NK-92 (cell line): ENCODE results near the gene DGKB.

Experiments
- DNase-seq: peaks from one replicate; lab custom pipeline; 2025; ENCODE audit not compliant: unreplicated experiment; lab: John Stamatoyannopoulos, UW

DGKB gene

DNA sequence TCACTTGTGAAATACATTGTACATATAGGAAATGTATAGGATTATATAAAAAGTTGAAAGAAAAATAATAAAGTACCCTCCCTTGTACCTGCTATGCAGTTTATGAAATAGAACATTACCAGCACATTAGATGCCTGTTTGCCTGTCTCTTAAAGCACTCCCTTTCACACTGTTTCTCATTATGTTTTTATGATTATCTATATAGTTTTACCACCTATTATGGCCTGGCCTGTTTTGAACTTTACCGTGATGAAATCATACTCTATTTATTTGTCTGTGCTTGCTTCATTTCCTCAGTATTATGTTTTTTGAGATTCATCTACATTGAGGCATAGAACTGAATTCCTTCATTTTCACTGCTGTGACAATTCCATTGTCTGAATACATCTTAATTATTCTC, 41.1 kb downstream of the DGKB start:
- DNase-seq: no peak

DNA sequence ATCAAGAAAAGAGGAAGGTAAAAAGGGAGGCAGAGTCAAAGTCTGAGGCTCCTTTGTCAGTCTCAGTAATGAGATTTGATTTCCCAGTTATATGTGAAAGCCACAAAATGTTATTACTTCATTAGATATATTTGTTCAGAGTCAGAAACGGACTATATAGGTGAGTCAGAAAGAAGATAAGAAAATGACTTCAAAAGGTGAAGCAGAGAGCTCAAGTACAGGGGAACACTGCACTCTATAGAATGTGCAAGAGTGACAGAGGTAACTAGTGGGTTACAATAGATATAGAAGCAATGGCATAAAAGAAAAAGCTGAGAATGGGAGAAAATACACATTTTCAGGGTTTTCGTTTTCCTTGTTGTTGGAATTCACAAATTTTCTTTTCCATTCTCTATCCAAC, 43.3 kb downstream of the DGKB start:
- DNase-seq: no peak

DNA sequence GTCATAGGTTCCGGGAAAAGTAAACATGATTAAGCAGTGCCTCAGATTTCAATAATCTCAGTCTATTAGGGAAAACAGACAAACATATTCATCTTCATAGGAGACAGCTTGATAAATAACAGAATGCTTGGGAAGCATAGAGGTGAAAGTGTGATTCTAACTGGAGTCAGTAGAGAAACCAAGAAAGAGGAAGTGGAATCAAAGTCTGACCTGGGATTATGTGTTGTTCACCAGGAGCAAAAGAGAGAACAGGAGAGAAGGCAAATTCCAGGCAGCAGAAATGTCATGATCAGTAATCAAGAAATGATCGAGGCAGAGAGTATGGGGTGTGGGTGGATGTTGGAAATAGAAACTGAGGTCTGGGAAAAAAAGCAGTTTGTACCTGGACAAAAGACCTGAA, 43.7 kb downstream of the DGKB start:
- no peak for DNase-seq

DNA sequence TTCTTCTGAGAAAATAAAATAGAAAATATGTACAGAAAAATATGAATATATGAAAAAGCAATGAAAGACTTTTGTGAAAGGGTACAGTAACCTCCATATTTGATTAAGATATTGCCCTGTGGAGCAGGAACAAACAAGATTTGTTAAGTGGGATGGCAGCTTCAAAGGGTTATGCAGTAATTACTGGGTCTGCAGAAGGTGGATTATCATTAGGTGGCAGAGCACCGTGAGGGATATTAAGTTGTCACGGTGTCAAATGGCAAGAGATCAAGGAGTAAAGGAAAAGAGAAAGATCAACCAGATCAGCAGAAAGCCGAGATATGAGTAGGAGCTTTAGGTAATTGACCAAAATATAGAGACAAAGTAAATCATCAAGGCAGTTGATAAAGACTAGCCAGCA, 44.1 kb downstream of the DGKB start:
- DNase-seq: no peak

DNA sequence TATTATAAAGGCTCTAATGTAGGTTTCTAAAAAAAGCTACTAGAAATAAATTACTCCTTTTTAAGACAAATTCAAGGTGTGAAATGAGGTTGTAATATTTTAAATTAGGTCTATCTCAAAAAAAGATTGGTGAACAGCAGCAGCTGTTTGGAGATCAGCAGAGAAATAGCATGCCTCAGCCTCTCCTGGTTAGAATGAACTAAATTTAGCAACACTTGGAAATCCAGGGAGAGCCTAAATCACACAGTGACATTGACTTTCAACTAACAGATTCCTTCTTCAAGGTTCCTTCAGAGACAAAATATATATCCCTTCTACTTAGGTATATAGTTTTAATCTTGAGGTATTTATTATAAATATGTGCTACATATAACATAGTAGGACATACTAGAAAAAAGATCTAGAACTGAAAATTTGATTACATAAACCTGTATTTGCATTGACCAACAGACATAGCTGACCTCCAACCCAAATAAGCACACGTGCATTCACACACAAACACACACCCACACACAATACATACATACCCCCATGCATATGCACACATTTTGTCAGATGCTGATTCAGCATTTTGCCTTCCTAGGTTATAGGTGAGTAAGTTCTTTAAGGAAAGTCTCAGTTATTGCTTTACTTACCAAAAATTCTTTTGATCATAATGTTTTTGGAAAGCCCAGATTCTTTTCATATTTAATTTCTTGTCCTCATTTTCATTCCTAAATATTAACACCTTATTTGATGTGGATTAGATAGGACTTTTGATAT, 47.3 kb downstream of the DGKB start:
- no peak for DNase-seq

DNA sequence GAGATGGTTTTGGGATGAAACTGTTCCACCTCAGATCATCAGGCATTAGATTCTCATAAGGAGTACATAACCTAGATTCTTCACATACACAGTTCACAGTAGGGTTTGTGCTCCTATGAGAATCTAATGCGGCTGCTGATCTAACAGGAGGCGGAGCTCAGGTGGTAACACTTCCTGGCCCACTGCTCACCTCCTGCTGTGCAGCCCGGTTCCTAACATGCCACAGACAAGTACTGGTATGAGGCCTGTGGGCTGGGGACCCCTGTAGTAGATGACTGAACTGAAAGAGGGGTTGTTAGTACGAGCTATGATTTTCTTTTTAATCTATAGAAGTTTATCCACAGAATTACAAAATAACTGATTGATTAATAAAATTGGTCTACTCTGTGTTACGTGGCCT, 48.1 kb downstream of the DGKB start:
- no peak for DNase-seq

DNA sequence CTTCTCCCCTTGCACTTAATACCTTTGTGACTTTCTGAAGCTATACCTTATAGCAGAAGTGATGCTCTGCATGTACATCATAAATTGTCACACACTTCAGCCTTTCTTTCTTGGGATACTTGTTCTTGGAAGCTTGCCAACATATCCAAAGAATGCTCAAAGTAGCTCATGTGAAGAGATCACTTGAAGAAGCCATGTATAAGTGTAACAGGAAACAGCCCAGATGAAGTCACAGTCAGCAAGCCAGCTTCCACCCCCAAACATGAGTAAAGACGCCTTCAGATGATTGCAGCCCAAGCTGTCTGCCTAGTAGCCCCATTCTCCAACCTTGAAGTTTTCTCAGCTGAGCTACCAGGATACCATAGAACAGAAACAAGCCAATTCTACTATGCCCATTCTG, 50.9 kb downstream of the DGKB start:
- DNase-seq: no peak

DNA sequence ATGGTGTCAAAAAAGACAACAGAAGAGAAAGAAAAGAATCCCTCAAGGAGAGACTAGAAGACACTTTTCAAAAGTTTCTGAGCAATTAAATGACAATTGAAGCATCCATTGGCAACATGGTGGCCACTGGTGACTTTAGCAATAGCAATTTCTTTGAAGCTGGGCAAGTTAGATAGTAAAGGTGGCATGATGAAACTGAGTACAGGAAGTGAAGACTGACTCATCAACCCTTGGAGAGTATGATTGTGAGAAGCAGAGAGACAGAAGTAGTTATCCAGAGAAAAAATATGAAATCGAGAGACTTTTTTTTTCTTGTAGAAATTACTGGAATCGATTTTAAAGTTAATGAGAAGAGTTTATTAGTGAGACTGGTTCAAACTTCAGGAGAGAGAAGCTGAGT, 52.5 kb downstream of the DGKB start:
- DNase-seq: no peak

DNA sequence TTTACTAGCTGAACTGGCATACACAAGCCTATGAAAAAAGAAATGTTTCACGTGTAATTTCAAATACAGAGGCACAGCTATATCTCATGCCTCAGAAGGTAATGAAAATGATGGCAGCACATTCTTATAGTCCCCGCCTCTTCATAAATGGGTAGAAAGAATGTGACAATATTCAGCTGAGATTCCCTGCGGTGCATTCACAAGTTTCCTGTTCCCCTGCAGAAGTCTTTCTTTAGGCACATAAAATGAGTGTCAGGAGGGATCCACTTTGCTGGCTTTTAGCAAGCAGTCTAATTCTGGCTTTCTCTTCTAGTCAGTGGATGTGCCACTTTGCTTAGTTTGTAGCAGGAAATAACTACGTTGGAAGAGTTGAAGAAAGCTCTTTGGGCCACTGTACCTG, 56.1 kb downstream of the DGKB start:
- DNase-seq: no peak

DNA sequence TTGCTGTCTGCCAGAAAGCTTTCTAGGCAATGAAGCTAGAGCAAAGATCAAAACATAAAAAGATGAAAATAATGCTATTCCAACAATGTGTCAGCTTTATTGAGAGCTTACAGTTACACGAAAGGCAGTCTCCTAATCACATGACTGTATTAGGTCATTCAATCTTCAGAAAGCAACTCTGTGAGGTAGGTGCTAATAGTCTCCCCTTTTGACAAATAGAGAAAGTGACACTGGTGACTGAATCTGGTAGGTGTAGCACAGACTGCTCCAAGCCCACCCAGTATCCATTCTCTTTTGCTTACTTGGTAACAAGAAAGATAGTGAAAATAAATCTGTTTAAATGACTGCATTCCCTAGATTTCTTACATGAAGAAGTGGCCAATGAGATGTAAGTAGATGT, 58.8 kb downstream of the DGKB start:
- DNase-seq: no peak

DNA sequence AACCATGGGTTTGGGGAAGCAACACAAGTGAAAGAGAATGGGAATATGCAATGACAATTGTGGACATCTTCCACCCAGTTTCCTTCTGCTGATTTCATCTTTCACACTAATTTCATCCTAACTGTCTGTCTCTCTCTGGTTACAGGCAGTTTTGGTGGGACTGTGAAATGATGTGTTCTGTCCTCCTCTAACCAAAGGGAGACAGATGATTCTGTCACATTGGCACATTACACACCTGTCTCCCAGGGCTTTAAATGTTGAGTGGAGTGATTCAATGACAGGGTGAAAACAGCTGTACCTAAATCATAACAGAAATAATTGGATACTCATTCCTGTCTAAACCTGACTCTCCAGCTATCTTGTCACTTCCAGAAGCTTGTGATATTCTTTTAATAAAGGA, 60.0 kb downstream of the DGKB start:
- no peak for DNase-seq

DNA sequence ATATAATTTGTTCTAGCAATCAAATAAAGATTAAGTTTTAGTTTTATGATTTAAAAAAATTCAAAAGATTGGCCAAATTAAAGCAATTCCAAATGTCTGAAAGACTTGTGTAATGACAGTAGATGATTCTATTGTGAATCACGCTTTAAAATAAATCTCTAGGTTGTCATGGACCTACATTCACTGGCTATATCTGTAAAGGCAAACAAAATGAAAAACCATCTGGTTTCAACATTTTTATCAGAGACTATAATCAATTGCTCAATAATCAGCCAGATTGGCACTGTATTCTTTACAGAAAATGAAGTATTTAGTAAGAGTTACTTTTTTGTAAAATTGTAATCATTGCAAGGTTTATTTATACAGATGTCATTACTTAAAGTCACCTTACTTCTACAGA, 60.7 kb downstream of the DGKB start:
- no peak for DNase-seq

DNA sequence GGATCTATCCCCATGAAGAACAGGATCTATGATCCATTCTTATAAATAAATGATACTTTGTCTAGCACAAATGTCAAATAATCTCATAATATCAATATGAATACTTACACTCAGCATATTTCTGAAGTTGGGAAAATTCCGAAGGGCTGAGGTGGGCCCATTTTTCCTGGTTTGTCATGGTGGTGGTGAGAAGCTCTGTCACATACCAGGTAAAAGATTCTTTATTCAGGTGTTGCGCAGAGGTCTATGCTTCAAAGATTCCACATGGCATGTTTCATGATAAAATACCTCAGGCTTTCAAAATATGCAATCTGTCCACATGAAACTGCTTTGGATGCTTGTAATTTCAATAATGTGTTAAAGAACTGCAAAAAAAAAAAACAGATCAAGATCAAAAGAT, 61.5 kb downstream of the DGKB start:
- no peak for DNase-seq

DNA sequence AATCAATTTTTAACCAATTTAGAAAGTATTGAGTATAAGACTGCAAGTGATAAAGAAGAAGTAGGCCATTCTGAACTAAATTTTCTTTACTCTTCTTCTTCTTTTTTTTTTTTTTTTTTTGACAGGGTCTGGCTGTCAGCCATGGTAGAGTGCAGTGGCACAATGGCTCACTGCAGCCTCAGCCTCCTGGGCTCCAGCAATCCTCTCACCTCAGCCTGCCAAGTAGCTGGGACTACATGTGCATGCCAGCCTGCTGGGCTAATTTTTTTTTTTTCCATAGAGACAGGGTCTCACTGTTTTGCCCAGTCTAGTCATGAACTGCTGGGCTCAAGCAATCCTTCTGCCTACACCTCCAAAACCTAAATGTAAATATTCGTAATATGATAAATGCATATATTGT, 63.2 kb downstream of the DGKB start:
- no peak for DNase-seq

DNA sequence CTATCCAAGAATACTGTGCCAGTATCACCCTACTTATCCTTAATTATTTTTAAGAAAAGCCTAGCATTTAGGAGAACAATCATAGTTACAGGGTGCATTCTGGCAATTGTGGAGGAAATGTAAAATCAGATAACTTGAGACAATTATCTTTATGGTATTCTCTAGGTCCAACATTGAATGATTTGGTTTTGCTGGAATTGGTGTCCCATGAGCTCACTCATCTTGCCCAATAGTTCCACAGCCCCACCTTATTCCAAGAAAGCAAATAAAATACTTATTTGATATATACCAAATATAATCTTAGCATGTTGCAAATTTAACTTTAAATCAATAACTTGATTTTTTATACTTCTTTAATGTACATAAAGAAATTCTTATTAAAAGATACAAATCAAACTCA, 65.3 kb downstream of the DGKB start:
- DNase-seq: no peak

DNA sequence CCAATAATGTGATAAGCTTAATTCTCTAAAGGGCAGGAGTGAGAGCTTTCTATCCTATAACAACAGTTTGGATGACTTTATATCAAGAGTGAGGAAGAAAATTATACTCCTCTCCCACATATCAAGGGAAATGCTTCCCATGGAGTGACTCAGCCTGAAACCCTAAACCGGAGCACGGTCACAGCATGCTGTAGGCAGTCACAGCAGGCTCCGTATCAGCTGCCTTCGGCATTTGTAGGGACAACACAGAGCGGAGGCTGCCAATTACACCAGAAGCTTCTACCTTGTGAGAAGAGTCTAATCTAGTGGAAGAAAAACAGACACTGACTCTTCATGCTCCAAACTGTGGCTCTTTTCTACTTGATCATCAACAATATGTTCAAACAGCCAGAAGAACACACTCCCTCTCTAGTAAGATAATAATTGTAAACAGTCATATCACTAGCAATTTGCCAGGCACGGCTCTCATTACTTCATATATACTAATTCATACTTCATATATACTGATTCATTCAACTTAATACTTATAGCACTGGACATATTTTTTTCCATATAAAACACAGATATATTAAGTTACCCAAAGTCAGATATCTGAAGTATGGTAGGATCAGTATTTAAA, 65.9 kb downstream of the DGKB start:
- DNase-seq: no peak

DNA sequence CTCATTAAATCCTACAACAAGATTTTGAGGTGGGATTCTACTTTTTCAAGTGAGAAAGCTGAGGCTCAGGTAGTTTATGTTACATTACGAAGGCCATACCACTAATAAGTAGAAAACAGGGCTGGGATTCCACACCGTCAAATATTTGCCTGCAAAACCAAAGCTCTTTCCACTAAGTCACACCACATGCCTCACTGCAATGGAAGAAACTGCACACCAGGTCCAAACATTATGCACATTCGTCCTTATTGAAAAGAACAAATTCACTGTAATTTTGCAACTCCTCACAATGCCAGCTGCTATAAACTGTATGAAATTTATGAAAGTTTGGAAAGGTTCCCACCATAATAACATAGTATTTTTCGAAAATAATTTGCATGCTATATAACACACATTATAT, 66.5 kb downstream of the DGKB start:
- no peak for DNase-seq

DNA sequence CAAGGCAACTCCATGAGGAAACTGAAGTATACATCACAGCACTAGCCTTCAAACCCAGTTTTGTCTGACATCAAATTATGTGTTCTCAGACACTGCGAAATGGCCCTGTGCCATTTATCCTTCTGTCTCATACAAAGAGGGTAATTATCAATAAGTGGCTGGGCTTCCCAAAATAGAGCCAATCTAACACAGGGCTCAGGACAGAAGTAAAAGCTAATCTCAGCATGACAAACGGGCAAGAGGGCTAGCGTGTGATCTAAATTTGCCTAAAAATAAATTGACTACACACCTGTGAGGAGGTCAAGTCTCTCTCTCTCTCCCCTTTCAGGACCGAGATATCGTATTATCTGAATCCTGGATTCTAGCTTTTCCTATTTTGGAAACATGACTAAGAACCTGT, 67.2 kb downstream of the DGKB start:
- DNase-seq: no peak

DNA sequence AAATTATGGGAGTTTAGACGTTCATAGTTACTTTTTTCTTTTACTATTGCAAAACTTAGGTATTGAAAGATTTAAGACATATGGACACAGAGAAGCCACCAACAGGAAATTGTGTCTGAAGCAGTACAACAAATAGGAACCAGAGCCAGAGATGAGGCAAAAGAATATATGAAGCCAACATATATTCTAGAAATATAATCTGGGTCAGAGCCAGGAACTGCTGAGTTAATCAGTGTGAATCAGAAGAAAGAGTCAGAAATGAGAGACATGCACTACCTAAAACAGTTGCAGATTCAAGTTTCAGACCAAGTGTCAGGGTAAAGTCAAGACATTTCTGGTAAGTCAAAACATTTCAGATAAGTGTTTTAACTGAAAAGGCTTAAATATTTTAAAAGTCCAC, 67.7 kb downstream of the DGKB start:
- no peak for DNase-seq

DNA sequence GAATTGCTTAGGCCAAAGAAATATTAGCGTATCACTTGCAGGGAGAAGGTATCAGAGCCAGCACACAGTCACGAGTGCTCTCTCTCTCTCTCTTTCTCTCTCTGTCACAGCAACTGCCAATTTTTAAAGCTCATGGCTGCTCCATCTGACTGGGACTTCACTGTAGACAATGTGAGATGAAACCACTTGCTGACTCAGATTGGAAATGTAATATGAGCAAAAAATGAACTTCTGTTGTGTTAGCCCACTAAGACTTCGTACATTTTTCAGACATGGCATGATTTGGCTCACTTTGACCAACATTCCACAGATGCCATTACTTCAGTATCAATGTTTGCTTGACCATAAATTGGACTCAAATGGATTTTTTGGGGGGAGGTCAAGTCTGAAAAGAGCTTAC, 68.1 kb downstream of the DGKB start:
- no peak for DNase-seq

DNA sequence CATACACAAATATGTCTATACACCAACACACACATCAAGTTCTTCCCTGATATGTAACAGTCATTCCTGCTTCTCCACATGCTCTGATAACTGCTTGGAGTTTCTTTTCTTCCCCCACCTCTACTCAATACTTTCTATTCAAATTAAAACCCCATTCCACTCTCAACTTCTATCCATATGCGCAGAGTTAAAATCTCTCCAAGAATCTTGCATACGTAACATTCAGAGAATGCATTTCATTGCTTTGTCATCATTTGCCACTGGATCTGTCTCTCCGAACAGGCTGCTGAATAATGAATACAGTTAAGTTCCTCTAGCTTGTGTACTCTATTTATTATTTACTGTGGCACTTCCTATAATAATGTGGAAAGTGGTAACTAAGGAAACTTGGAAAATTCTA, 68.8 kb downstream of the DGKB start:
- no peak for DNase-seq

DNA sequence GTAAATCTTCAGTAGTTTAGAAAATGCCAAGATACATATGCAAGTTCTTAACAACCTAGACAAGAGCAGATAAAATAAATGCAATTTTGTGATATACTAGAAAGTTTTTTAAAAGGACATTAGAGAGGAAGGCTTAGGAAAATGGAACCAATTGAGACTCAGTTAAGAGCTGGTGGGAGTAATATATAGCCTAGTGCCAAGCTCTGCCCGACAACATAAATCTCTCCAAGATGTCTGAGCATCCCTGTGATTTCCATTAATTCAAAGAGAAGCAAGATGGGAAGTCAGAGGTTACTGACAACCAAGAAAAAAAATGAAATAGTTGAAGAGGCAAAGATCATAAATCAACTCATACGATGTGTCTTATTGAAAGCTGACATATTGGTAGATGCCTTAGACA, 74.5 kb downstream of the DGKB start:
- DNase-seq: no peak

DNA sequence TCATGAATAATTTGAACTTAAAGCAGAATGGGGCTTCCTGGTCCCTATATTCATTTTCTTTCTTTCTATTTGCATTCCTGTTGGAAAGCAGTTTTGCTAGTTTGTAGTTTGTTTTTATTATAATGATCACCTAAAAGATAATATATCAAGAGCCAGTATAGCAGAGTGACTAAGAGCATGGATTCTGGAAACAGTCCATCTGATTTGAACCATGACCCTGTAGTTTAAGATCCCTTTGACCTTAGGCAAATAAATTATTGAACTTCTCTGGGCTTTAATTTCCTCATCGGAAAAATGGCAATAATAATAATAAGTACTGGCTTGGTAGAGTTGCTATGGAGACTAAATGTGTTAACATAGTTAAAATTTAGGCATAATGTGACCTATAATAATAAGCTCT, 76.1 kb downstream of the DGKB start:
- no peak for DNase-seq
